ENCODE results near the gene HIVEP2. TPM values are rescaled to one million over a fixed set of nuclear protein-coding genes. Genes with fewer than 3 reads are reported as not detected.

Gene HIVEP2
- total RNA-seq, 1 experiment from 2014 or later: 4.2 TPM

GRCh38 chr6:142881761-142882160, 63.2 kb downstream of the HIVEP2 start:
- Histone ChIP-seq H4K5ac (ENCODE audit: insufficient read length, low read depth, low read length) (no peak overlapping the region), H2BK12ac (ENCODE audit: insufficient read length, low read depth, low read length) (no peak overlapping the region), H4K8ac (replicated peaks; ENCODE audit: insufficient read length, low read depth, low read length) (no peak overlapping the region), H3K23me2 (ENCODE audit: insufficient read length, low read depth, low read length, poor library complexity, severe bottlenecking) (no peaks in the 10 kb centered on the region), H3K79me2 (ENCODE audit: insufficient read depth, low read length) (no peaks in the 10 kb centered on the region), H2BK5ac (ENCODE audit: insufficient read length, low read length) (no peak overlapping the region), H3K27me3 (ENCODE audit: insufficient read depth, low read length) (no peaks in the 10 kb centered on the region), H2BK120ac (ENCODE audit: low read depth, low read length, poor library complexity, severe bottlenecking) (no peak overlapping the region), H3K14ac (ENCODE audit: insufficient read depth, low read length) (no peak overlapping the region), H4K91ac (ENCODE audit: insufficient read length, low read depth, low read length) (no peak overlapping the region), H3K56ac (ENCODE audit: insufficient read length, low read depth, low read length) (no peak overlapping the region), H3K18ac (ENCODE audit: insufficient read length, low read depth, low read length) (no peak overlapping the region), H2BK20ac (ENCODE audit: low read depth, low read length, poor library complexity, severe bottlenecking) (no peak overlapping the region), H3K9me3 (ENCODE audit: control insufficient read depth, low read depth, low read length) (no peaks in the 10 kb centered on the region), H2BK15ac (ENCODE audit: low read depth, low read length) (no peak overlapping the region), H3K79me1 (ENCODE audit: insufficient read depth, low read depth, low read length, poor library complexity, severe bottlenecking) (no peaks in the 10 kb centered on the region), H3K4me2 (ENCODE audit: insufficient read depth, insufficient read length, low read length) (no peak overlapping the region), H3K27ac (ENCODE audit: insufficient read length, low read depth, low read length) (no peak overlapping the region), H3K4ac (ENCODE audit: low read depth, low read length) (no peak overlapping the region), H3K4me1 (ENCODE audit: insufficient read depth, low read length) (peaks cover 5% of the 10 kb centered on the region; the same call in 1 of the 2 replicates), H3K9ac (ENCODE audit: extremely low read depth, insufficient read length, low read length) (no peak overlapping the region), H4K20me1 (ENCODE audit: control insufficient read depth, insufficient read depth, insufficient read length) (no peaks in the 10 kb centered on the region), H3K23ac (ENCODE audit: insufficient read length, low read depth, low read length) (no peak overlapping the region), H2AK5ac (ENCODE audit: insufficient read length, low read length) (no peak overlapping the region), H2AFZ (ENCODE audit: low read length) (no peak overlapping the region), H3T11ph (ENCODE audit: low read length) (no peak overlapping the region)
- Mint-ChIP-seq H3K4me3 (no peak overlapping the region), H3K27me3 (ENCODE audit: low read depth) (no peaks in the 10 kb centered on the region), H3K9me3 (no peaks in the 10 kb centered on the region), H3K36me3 (ENCODE audit: insufficient read depth in 1 of 3, low read depth in 3 of 3) (no peaks in the 10 kb centered on the region), H3K27ac (no peak overlapping the region), H3K4me1 (peaks cover 32 to 36% of the 10 kb centered on the region in 2 experiments)
- no CpG with 5 or more reads among the region's 3 CpGs for WGBS (ENCODE audit: extremely low coverage, insufficient read length, low lambda C conversion rate)
- DNase-seq: no peak
- TF ChIP-seq, protein P1, sequence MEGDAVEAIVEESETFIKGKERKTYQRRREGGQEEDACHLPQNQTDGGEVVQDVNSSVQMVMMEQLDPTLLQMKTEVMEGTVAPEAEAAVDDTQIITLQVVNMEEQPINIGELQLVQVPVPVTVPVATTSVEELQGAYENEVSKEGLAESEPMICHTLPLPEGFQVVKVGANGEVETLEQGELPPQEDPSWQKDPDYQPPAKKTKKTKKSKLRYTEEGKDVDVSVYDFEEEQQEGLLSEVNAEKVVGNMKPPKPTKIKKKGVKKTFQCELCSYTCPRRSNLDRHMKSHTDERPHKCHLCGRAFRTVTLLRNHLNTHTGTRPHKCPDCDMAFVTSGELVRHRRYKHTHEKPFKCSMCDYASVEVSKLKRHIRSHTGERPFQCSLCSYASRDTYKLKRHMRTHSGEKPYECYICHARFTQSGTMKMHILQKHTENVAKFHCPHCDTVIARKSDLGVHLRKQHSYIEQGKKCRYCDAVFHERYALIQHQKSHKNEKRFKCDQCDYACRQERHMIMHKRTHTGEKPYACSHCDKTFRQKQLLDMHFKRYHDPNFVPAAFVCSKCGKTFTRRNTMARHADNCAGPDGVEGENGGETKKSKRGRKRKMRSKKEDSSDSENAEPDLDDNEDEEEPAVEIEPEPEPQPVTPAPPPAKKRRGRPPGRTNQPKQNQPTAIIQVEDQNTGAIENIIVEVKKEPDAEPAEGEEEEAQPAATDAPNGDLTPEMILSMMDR (conservative IDR thresholded peaks at IDR 0.05): no peak
